H1 (cell line): ENCODE results near the gene TMEM164. TPM values are rescaled to one million over a fixed set of nuclear protein-coding genes. Genes with fewer than 3 reads are reported as not detected.

ENCODE experiments used
- KDM5A ChIP-seq: fragments of 200-600 bp; IDR thresholded peaks from 2 replicates; pipeline ENCODE4 v1.7.1; 2012; ENCODE audit warnings: mild to moderate bottlenecking, low read length, inconsistent platforms, mixed read lengths
- polyA plus RNA-seq, 7 experiments: library from polyadenylated mRNA; depleted of rRNA in 3 of 7; stranded (reverse) in 5 of 7; unstranded in 2 of 7; fragments of >200 nt in 5 of 7; fragments of 200-250 nt in 2 of 7; gene quantifications; 1 replicate in 5 of 7; 2 replicates in 1 of 7; 4 replicates in 1 of 7; pipeline versions ENCODE4 v1.2.1 to v1.2.3, GENCODE V29; 2011 to 2013; ENCODE audit warnings: missing spikeins in 2 of 7, mixed read lengths in 2 of 7
- total RNA-seq: library from RNA; stranded (reverse); fragmentation: NEBNext Ultra II Directional; extraction: Animal tissue kit (Norgen Biotek cat#: 25700); gene quantifications from 2 replicates; pipeline ENCODE4 v1.2.1, GENCODE V29; 2021
- TF ChIP-seq, protein P1 (sequence below): IDR thresholded peaks from 2 replicates; pipeline ENCODE4 v1.6.1; 2012; ENCODE audit warnings: inconsistent platforms
- TF ChIP-seq, protein P2 (sequence below), 3 experiments: IDR thresholded peaks; 1 replicate in 2 of 3; 2 replicates in 1 of 3; pipeline versions ENCODE4 v1.5.1 to v1.6.1; 2011; ENCODE audit warnings: low read length in 3 of 3, mild to moderate bottlenecking in 3 of 3, inconsistent platforms in 2 of 3, low read depth in 1 of 3, moderate library complexity in 1 of 3; ENCODE audit not compliant: insufficient read depth in 1 of 3; ENCODE audit errors: control extremely low read depth in 1 of 3

The TMEM164 gene
- total and polyA plus RNA-seq, 2 of the 8 experiments (the other 6 are each of a cell fraction or from before 2014, with no cell fraction given), result 7.3 to 14.8 TPM

DNA sequence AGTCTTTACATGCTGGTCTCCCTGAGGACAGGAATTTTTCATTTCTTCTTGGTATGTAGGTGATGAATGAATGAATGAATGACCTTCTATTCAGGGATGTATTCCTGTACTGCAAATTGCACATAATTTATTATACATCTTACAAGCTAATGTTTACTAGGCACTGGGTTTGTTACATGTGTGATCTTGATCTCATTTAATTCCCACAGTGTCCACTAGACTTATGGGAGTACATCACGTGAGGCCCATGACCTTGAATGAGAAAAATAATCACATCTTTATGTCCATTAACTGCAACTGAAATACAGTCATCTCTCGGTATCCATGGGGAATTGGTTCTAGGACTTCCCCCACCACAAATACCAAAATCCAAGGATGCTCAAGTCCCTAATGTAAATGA is 150.3 kb downstream of the TMEM164 start (continued):
- TF ChIP-seq KDM5A, result no peak
- TF ChIP-seq, protein P1, sequence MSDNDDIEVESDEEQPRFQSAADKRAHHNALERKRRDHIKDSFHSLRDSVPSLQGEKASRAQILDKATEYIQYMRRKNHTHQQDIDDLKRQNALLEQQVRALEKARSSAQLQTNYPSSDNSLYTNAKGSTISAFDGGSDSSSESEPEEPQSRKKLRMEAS, result no peak
- TF ChIP-seq, protein P2, sequence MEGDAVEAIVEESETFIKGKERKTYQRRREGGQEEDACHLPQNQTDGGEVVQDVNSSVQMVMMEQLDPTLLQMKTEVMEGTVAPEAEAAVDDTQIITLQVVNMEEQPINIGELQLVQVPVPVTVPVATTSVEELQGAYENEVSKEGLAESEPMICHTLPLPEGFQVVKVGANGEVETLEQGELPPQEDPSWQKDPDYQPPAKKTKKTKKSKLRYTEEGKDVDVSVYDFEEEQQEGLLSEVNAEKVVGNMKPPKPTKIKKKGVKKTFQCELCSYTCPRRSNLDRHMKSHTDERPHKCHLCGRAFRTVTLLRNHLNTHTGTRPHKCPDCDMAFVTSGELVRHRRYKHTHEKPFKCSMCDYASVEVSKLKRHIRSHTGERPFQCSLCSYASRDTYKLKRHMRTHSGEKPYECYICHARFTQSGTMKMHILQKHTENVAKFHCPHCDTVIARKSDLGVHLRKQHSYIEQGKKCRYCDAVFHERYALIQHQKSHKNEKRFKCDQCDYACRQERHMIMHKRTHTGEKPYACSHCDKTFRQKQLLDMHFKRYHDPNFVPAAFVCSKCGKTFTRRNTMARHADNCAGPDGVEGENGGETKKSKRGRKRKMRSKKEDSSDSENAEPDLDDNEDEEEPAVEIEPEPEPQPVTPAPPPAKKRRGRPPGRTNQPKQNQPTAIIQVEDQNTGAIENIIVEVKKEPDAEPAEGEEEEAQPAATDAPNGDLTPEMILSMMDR (IDR thresholded peaks at IDR 0.05; ENCODE audit: control extremely low read depth in 1 of 3, insufficient read depth in 1 of 3, low read depth in 1 of 3, low read length in 3 of 3), result no peak
